IMR-90 (cell line): ENCODE results near the gene PCYT2. TPM values are rescaled to one million over a fixed set of nuclear protein-coding genes. Genes with fewer than 3 reads are reported as not detected.

Experiments used
- ATAC-seq: fragments of 200-7000 bp; cut with Tn5 transposase; 2 replicates; pipeline ENCODE4 v1.9.1; 2020; ENCODE audit warnings: low read depth, mild to moderate bottlenecking, moderate library complexity
- BruUV-seq: library from RNA; stranded (reverse); fragments of 400-500 nt; replicated peaks from 2 replicates; lab custom pipeline; 2021; lab: Mats Ljungman, UMichigan
- CTCF ChIA-PET: fragments of 300-600 bp; formaldehyde crosslinking; extraction: SDS; loops from one replicate; lab custom pipeline; 2021; ENCODE audit warnings: antibody characterized with exemption; lab: Yijun Ruan, JAX
- POLR2A ChIA-PET: fragments of 300-600 bp; sonication (Branson Sonifier 250); formaldehyde crosslinking; loops from one replicate; lab custom pipeline; 2022; ENCODE audit warnings: antibody characterized with exemption; ENCODE audit not compliant: unreplicated experiment; lab: Charles Lee
- DNase-seq: peaks from one replicate; pipeline ENCODE4 v3.0.0; 2013
- H2AFZ ChIP-seq: replicated peaks from 2 replicates; pipeline ENCODE3; 2013; ENCODE audit warnings: low read length, mild to moderate bottlenecking; ENCODE audit not compliant: poor library complexity
- H2AK5ac ChIP-seq: 2 replicates; pipeline ENCODE4 v1.6.1; 2013; ENCODE audit warnings: low read depth, low read length, inconsistent platforms
- H2AK9ac ChIP-seq: replicated peaks from 2 replicates; pipeline ENCODE3; 2013; ENCODE audit warnings: mild to moderate bottlenecking, low read depth, low read length, moderate library complexity; ENCODE audit not compliant: poor library complexity
- H2BK120ac ChIP-seq: 2 replicates; pipeline ENCODE4 v1.6.1; 2013; ENCODE audit warnings: low read depth, low read length, inconsistent platforms
- H2BK15ac ChIP-seq: 3 replicates; pipeline ENCODE4 v1.6.1; 2013; ENCODE audit warnings: low read depth, low read length, inconsistent platforms
- H2BK20ac ChIP-seq: 2 replicates; pipeline ENCODE4 v1.6.1; 2013; ENCODE audit warnings: low read depth, mild to moderate bottlenecking, inconsistent platforms, low read length, moderate library complexity
- H2BK5ac ChIP-seq: 2 replicates; pipeline ENCODE4 v1.6.1; 2013; ENCODE audit warnings: mild to moderate bottlenecking, low read depth, low read length, inconsistent platforms; ENCODE audit not compliant: poor library complexity, severe bottlenecking
- H3K14ac ChIP-seq: replicated peaks from 2 replicates; pipeline ENCODE4 v1.6.1; 2013; ENCODE audit warnings: low read depth, low read length, inconsistent platforms
- H3K18ac ChIP-seq: 2 replicates; pipeline ENCODE4 v1.6.1; 2013; ENCODE audit warnings: low read depth, low read length, control low read depth
- H3K23ac ChIP-seq: 2 replicates; pipeline ENCODE4 v1.6.1; 2013; ENCODE audit warnings: low read depth, low read length, inconsistent platforms
- H3K27ac ChIP-seq: 2 replicates; pipeline ENCODE4 v1.5.1; 2013; ENCODE audit warnings: mild to moderate bottlenecking, control low read depth, low read length; ENCODE audit not compliant: insufficient read depth
- H3K27me3 ChIP-seq: 2 replicates; pipeline ENCODE4 v1.6.1; 2013; ENCODE audit warnings: low read length; ENCODE audit not compliant: control insufficient read depth, insufficient read depth
- H3K36me3 ChIP-seq: 2 replicates; pipeline ENCODE4 v1.6.1; 2013; ENCODE audit warnings: low read length, mixed read lengths; ENCODE audit not compliant: control insufficient read depth, insufficient read depth
- H3K4ac ChIP-seq: 2 replicates; pipeline ENCODE4 v1.6.1; 2013; ENCODE audit warnings: low read depth, low read length, inconsistent platforms
- H3K4me1 ChIP-seq: 2 replicates; pipeline ENCODE4 v1.6.1; 2013; ENCODE audit warnings: low read length, mixed read lengths; ENCODE audit not compliant: control insufficient read depth, insufficient read depth
- H3K4me2 ChIP-seq: 2 replicates; pipeline ENCODE4 v1.6.1; 2013; ENCODE audit warnings: low read depth, mild to moderate bottlenecking, control low read depth, low read length, moderate library complexity
- H3K4me3 ChIP-seq: 2 replicates; pipeline ENCODE4 v1.5.1; 2013; ENCODE audit warnings: low read depth, mild to moderate bottlenecking, control low read depth, low read length, moderate library complexity; ENCODE audit not compliant: insufficient read depth
- H3K56ac ChIP-seq: 2 replicates; pipeline ENCODE4 v1.6.1; 2013; ENCODE audit warnings: low read length, inconsistent platforms; ENCODE audit not compliant: insufficient read depth; ENCODE audit errors: extremely low read depth
- H3K79me1 ChIP-seq, 2 experiments: 2 replicates each; pipeline ENCODE4 v1.6.1; 2013; ENCODE audit warnings: low read length in 2 of 2, inconsistent platforms in 1 of 2, low read depth in 1 of 2
- H3K9ac ChIP-seq: 2 replicates; pipeline ENCODE4 v1.6.1; 2013; ENCODE audit warnings: low read depth, low read length, control low read depth
- H3K9me1 ChIP-seq: 2 replicates; pipeline ENCODE4 v1.6.1; 2013; ENCODE audit warnings: low read length, inconsistent platforms; ENCODE audit not compliant: insufficient read depth
- H3K9me3 ChIP-seq: 2 replicates; pipeline ENCODE4 v1.6.1; 2013; ENCODE audit warnings: low read length; ENCODE audit not compliant: control insufficient read depth, insufficient read depth
- H4K20me1 ChIP-seq: 2 replicates; pipeline ENCODE4 v1.6.1; 2013; ENCODE audit warnings: low read length, inconsistent platforms; ENCODE audit not compliant: insufficient read depth
- H4K5ac ChIP-seq: 2 replicates; pipeline ENCODE4 v1.6.1; 2013; ENCODE audit warnings: mild to moderate bottlenecking, low read depth, low read length, control low read depth
- H4K8ac ChIP-seq, 2 experiments: 2 replicates each; pipeline ENCODE4 v1.6.1; 2013; ENCODE audit warnings: low read depth in 2 of 2, low read length in 2 of 2, control low read depth in 1 of 2, inconsistent platforms in 1 of 2
- H4K91ac ChIP-seq: 2 replicates; pipeline ENCODE4 v1.6.1; 2013; ENCODE audit warnings: low read depth, low read length, inconsistent platforms; ENCODE audit not compliant: insufficient read depth
- BHLHE40 ChIP-seq: fragments of 150-350 bp; IDR thresholded peaks from 2 replicates; pipeline ENCODE4 v1.6.1; 2016; ENCODE audit warnings: mild to moderate bottlenecking, low read depth, low read length
- CEBPB ChIP-seq: IDR thresholded peaks from 2 replicates; pipeline ENCODE4 v1.6.1; 2012; ENCODE audit warnings: low read depth, low read length, improper control_type of control experiment
- CHD1 ChIP-seq: IDR thresholded peaks from 2 replicates; pipeline ENCODE4 v1.6.1; 2012; ENCODE audit warnings: low read depth, low read length, improper control_type of control experiment
- ELK1 ChIP-seq: fragments of 150-350 bp; IDR thresholded peaks from 2 replicates; pipeline ENCODE4 v1.6.1; 2016; ENCODE audit warnings: low read depth, mild to moderate bottlenecking, low read length, moderate library complexity, borderline replicate concordance
- FOS ChIP-seq: fragments of 150-350 bp; IDR thresholded peaks from 2 replicates; pipeline ENCODE4 v1.6.1; 2016; ENCODE audit warnings: low read depth, low read length
- MAFK ChIP-seq: IDR thresholded peaks from 2 replicates; pipeline ENCODE4 v1.6.1; 2012; ENCODE audit warnings: low read depth, low read length, improper control_type of control experiment
- MAZ ChIP-seq: IDR thresholded peaks from 2 replicates; pipeline ENCODE4 v1.6.1; 2012; ENCODE audit warnings: low read depth, mild to moderate bottlenecking, low read length, improper control_type of control experiment, moderate library complexity, borderline replicate concordance
- MXI1 ChIP-seq: IDR thresholded peaks from 2 replicates; pipeline ENCODE4 v1.6.1; 2012; ENCODE audit warnings: low read depth, mild to moderate bottlenecking, low read length, moderate library complexity, borderline replicate concordance
- NFE2L2 ChIP-seq: fragments of 150-350 bp; IDR thresholded peaks from 2 replicates; pipeline ENCODE4 v1.6.1; 2016; ENCODE audit warnings: low read depth, mild to moderate bottlenecking, low read length
- POLR2A ChIP-seq: IDR thresholded peaks from 2 replicates; pipeline ENCODE4 v1.6.1; 2012; ENCODE audit warnings: mild to moderate bottlenecking, low read depth, low read length
- RAD21 ChIP-seq: IDR thresholded peaks from 2 replicates; pipeline ENCODE4 v1.6.1; 2012; ENCODE audit warnings: low read length, improper control_type of control experiment
- RCOR1 ChIP-seq: IDR thresholded peaks from 2 replicates; pipeline ENCODE4 v1.6.1; 2012; ENCODE audit warnings: mild to moderate bottlenecking, low read length, improper control_type of control experiment; ENCODE audit not compliant: insufficient replicate concordance
- RFX5 ChIP-seq: IDR thresholded peaks from 2 replicates; pipeline ENCODE4 v1.8.0; 2012; ENCODE audit warnings: low read depth, mild to moderate bottlenecking, low read length, moderate library complexity
- SMC3 ChIP-seq: fragments of 150-350 bp; IDR thresholded peaks from 2 replicates; pipeline ENCODE4 v1.6.1; 2016; ENCODE audit warnings: low read depth, mild to moderate bottlenecking, antibody characterized with exemption, low read length, moderate library complexity
- WGBS, 2 experiments: methylation state at CpG; one replicate each; pipeline versions ENCODE4 v1.1.5 to v1.1.7; 2013; ENCODE audit warnings: missing lambda C conversion rate in 2 of 2; ENCODE audit not compliant: insufficient read length in 1 of 2; ENCODE audit errors: extremely low coverage in 2 of 2; 5-methylcytosine and 5-hydroxymethylcytosine counted together
- dilution Hi-C: fragments of 300-500 bp; cut with HindIII; formaldehyde crosslinking; loops from one replicate; pipeline ENCODE4 v1.14.3; 2018; ENCODE audit warnings: low sequenced_read_pairs; ENCODE audit not compliant: unreplicated experiment
- in situ Hi-C: fragments of 300-500 bp; cut with MboI; formaldehyde crosslinking; loops from 3 replicates; pipeline ENCODE4 v1.14.3; 2019; ENCODE audit warnings: low sequenced_read_pairs, inconsistent platforms, mixed read lengths
- intact Hi-C: fragments of 100-400 bp; cut with micrococcal nuclease; formaldehyde crosslinking; loops from 2 replicates; pipeline ENCODE4 v1.10.0; 2022
- polyA plus RNA-seq, 3 experiments: library from polyadenylated mRNA; depleted of rRNA; stranded (reverse); fragments of >200 nt; gene quantifications; 2 replicates each; pipeline ENCODE4 v1.2.3, GENCODE V29; 2012; ENCODE audit warnings: low replicate concordance in 1 of 3
- total RNA-seq: library from RNA; depleted of rRNA; stranded (reverse); fragments of >200 nt; gene quantifications from 2 replicates; pipeline ENCODE4 v1.2.3, GENCODE V29; 2012
- TF ChIP-seq, protein P1 (sequence below): fragments of 150-350 bp; IDR thresholded peaks from 2 replicates; pipeline ENCODE4 v1.6.1; 2017; ENCODE audit warnings: mild to moderate bottlenecking, antibody characterized with exemption, low read length, low read depth
- TF ChIP-seq, protein P2 (sequence below): conservative IDR thresholded peaks from 2 replicates; pipeline ENCODE4 v1.5.1; 2012; ENCODE audit warnings: mild to moderate bottlenecking, low read depth, low read length, improper control_type of control experiment

Gene PCYT2
- total and polyA plus RNA-seq, 2 of the 4 experiments (the other 2 are of a cell fraction): 37.3 to 38.5 TPM

- CTCF ChIA-PET: interaction anchor here (0.6 kb wide), 1 partner anchor 27 kb away, joined by 4 read pairs; no protein-coding TSS in a partner anchor
- dilution Hi-C loops: no loop called here
Observed at GRCh38 chr17:81865358-81865732, 45.9 kb downstream of the PCYT2 start.

More at GRCh38 chr17:81865358-81865732, 45.9 kb downstream of the PCYT2 start:
- no peaks in the 10 kb centered on the region for H3K9me3 ChIP-seq
- intact Hi-C loops: no loop called here
- H3K23ac ChIP-seq: no peak overlapping the region
- BruUV-seq: no TSS peak
- H3K4ac ChIP-seq: no peak overlapping the region
- no peak overlapping the region for H2BK20ac ChIP-seq
- peaks cover 31% of the 10 kb centered on the region for H3K4me1 ChIP-seq
- 0 out of 2 replicates have a peak overlapping the region, but pooled peaks have one; percentile 4 for H4K5ac ChIP-seq
- H4K8ac ChIP-seq: no peak overlapping the region
- no peak overlapping the region for H3K27ac ChIP-seq
- no peak for ATAC-seq
- no peak overlapping the region for H2BK120ac ChIP-seq
- POLR2A ChIA-PET: no interaction called here
- H3K14ac ChIP-seq: no peak overlapping the region
- H3K9ac ChIP-seq: no peak overlapping the region
- WGBS, 2 experiments: 96% methylated on average over 6 of the region's 8 CpGs; no CpG with 5 or more reads in 1 of the 2 experiments
- TF ChIP-seq SMC3 (no peak), NFE2L2 (no peak), RCOR1 (no peak), CEBPB (no peak), ELK1 (no peak), FOS (no peak), CHD1 (no peak), POLR2A (no peak), RFX5 (no peak), RAD21 (no peak), MXI1 (no peak), BHLHE40 (no peak), MAZ (no peak), MAFK (no peak)
- TF ChIP-seq, protein P1, sequence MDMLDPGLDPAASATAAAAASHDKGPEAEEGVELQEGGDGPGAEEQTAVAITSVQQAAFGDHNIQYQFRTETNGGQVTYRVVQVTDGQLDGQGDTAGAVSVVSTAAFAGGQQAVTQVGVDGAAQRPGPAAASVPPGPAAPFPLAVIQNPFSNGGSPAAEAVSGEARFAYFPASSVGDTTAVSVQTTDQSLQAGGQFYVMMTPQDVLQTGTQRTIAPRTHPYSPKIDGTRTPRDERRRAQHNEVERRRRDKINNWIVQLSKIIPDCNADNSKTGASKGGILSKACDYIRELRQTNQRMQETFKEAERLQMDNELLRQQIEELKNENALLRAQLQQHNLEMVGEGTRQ: no peak
- TF ChIP-seq, protein P2, sequence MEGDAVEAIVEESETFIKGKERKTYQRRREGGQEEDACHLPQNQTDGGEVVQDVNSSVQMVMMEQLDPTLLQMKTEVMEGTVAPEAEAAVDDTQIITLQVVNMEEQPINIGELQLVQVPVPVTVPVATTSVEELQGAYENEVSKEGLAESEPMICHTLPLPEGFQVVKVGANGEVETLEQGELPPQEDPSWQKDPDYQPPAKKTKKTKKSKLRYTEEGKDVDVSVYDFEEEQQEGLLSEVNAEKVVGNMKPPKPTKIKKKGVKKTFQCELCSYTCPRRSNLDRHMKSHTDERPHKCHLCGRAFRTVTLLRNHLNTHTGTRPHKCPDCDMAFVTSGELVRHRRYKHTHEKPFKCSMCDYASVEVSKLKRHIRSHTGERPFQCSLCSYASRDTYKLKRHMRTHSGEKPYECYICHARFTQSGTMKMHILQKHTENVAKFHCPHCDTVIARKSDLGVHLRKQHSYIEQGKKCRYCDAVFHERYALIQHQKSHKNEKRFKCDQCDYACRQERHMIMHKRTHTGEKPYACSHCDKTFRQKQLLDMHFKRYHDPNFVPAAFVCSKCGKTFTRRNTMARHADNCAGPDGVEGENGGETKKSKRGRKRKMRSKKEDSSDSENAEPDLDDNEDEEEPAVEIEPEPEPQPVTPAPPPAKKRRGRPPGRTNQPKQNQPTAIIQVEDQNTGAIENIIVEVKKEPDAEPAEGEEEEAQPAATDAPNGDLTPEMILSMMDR: no peak
- H2BK5ac ChIP-seq: no peak overlapping the region
- no peak overlapping the region for H3K4me2 ChIP-seq
- H3K9me1 ChIP-seq: peaks cover 11% of the 10 kb centered on the region; the same call in 1 of the 2 replicates
- peaks cover 46% of the 10 kb centered on the region for H3K36me3 ChIP-seq
- no peak overlapping the region for H2AFZ ChIP-seq
- DNase-seq: no peak
- no peaks in the 10 kb centered on the region for H3K27me3 ChIP-seq
- H3K4me3 ChIP-seq: no peak overlapping the region
- peak overlapping the region; percentile 55 for H2AK9ac ChIP-seq
- H2BK15ac ChIP-seq: no peak overlapping the region
- no peak overlapping the region for H3K18ac ChIP-seq
- H2AK5ac ChIP-seq: 0 out of 2 replicates have a peak overlapping the region, but pooled peaks have one; percentile 2
- no peak overlapping the region for H4K91ac ChIP-seq
- H3K79me1 ChIP-seq: peaks cover 22 to 79% of the 10 kb centered on the region in 2 experiments; a peak in 3 of 4 replicates
- no peak overlapping the region for H3K56ac ChIP-seq
- peaks cover 52% of the 10 kb centered on the region for H4K20me1 ChIP-seq
- in situ Hi-C loops: no loop called here
